Left lobe of liver (tissue), 2 donors: ENCODE results near the gene CYTH1. TPM values are rescaled to one million over a fixed set of nuclear protein-coding genes. Genes with fewer than 3 reads are reported as not detected.

Source experiments
- ATAC-seq: fragments of 200-7000 bp; cut with Tn5 transposase; one replicate; pipeline ENCODE4 v1.9.1; 2020; ENCODE audit warnings: mild to moderate bottlenecking, moderate library complexity
- DNase-seq: peaks from one replicate; pipeline ENCODE4 v3.0.0-alpha.2; 2020; ENCODE audit warnings: low spot score
- total RNA-seq: library from RNA; stranded (reverse); gene quantifications from one replicate; pipeline ENCODE4 v1.2.1, GENCODE V29; 2021
- donor health status: DM: no; HTN: no; CAD: no; lungs with moderate emphysema.
- donor health status: DM: no; HTN: yes; CAD: no.

CYTH1 gene
- total RNA-seq, 1 donor from 2014 or later: 32.1 TPM

GRCh38 chr17:78659546-78659945 lies 122.5 kb downstream of the CYTH1 start:
- DNase-seq: no peak
- ATAC-seq: no peak

DNA sequence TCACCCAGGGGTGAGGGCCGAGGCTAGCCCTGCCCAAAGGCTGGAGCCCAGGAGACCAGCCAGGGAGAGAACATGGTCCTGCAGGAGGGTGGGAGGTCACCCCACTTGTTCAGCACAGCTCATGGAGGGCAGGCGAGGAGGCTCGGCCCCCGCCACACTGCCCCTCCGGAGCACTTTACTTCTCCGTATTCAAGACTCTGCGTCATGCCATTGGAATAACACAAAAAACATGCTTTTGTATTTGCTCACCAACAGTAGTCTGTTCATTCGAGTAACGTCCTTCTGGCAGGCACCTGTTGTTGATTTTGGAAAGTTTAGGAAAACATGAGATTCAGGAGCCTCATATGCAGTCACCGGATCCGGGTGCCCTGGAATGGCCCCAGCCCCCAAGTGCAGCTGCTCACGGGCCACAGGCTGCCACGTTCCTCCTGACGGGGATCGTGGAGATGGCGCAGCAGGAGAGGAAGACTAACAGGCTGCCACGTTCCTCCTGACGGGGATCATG lies 123.7 kb downstream of the CYTH1 start:
- DNase-seq (no peak), ATAC-seq (no peak)

DNA sequence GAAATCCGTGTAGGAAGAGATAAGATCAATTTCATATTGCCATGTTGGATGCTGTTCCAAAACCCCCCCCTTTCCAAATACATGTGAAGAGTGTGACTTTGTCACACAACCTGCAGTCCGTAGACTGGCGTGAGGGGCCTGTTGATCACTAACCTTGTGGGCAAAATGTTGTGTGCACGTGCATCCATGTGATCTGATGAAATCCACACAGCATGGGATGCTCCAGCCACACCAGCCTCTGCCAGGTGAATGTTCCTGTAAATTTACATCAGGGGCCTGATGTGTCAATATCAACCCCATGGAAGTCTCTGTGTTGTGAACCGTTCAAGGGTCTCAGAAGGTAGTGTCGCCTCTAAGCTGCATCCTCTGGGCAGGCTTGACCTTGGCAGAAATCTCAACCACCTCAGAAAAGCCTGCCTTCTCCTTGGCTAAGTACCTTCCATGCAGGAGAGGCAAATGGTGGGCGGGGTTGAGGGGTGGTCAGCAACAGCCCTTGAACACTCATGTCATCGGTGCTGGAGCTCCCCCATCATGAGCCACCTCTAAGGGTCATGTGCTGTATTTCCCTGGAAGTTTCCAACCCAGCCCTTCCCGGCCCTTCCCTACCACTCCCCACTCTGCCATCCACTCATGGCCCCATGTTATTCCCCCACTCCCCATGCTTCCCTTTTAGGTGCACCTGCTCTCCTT lies 126.7 kb downstream of the CYTH1 start:
- DNase-seq: no peak
- no peak for ATAC-seq

- no peak for ATAC-seq
- no peak for DNase-seq
Observed at GRCh38 chr17:78654325-78654724, 127.7 kb downstream of the CYTH1 start.

DNA sequence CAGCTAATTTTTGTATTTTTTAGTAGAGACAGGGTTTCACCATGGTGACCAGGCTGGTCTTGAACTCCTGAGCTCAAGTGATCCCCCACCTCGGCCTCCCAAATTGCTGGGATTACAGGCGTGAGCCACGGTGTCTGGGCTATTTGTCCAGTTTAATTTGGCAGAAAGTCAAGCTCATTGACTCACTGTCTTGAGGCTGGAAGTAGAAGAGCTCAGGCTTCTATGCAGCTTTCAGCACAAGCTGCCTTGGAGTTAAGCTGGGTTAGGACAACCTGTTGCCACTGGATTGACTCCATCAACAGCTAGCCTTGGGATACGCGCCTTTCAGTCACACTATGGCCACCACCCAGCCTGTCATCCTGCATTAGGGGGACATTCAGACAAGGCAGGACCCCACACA lies 128.7 kb downstream of the CYTH1 start:
- DNase-seq (no peak), ATAC-seq (no peak)

DNA sequence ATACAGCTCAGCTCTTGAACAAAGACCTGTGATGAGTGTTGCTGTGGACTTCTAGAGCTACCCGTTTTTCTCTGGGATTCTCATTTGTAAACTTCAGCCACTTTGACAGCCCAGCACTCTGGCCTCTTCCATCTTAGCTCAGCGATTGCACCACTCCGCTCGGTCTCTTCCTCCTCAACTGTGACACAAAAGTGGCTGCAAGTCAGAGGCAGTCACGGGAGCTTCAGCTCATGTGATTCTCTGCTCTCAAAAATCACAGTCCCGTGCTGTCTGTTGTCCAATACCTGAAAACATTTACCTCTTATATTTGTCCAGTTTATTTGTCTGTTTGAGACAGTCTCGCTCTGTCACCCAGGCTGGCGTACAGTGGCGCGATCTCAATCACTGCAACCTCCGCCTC lies 129.2 kb downstream of the CYTH1 start:
- ATAC-seq (no peak), DNase-seq (no peak)

- ATAC-seq: no peak
Observed at GRCh38 chr17:78652024-78652423, 130.0 kb downstream of the CYTH1 start.

GRCh38 chr17:78651554-78651953 lies 130.5 kb downstream of the CYTH1 start:
- no peak for DNase-seq
- ATAC-seq: no peak

More at GRCh38 chr17:78652024-78652423, 130.0 kb downstream of the CYTH1 start:
- DNase-seq: no peak

- DNase-seq: no peak
- peak; percentile 69 for ATAC-seq
Observed at GRCh38 chr17:78650093-78650715, 131.9 kb downstream of the CYTH1 start.

DNA sequence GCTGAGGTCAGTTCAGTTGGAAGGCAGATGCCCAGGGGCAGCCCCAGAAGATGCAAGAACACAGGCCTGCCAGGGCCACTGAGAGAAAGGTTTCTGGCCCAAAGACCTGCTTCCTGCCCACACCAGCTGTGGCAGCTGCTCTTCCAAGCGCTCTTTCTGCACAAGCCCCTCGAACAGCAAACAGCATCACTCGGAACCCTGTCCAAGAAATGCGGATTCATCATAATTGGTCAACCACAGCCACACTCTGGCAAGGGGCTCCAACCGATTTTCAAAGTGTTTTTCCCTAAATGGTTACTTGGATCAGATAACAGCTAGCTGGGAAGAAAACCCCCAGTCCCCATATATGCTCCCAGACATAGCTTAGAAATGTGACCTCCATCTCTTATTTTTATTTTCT lies 133.8 kb downstream of the CYTH1 start:
- ATAC-seq (no peak), DNase-seq (no peak)

- DNase-seq: no peak
- ATAC-seq: no peak
Observed at GRCh38 chr17:78647032-78647431, 135.0 kb downstream of the CYTH1 start.

DNA sequence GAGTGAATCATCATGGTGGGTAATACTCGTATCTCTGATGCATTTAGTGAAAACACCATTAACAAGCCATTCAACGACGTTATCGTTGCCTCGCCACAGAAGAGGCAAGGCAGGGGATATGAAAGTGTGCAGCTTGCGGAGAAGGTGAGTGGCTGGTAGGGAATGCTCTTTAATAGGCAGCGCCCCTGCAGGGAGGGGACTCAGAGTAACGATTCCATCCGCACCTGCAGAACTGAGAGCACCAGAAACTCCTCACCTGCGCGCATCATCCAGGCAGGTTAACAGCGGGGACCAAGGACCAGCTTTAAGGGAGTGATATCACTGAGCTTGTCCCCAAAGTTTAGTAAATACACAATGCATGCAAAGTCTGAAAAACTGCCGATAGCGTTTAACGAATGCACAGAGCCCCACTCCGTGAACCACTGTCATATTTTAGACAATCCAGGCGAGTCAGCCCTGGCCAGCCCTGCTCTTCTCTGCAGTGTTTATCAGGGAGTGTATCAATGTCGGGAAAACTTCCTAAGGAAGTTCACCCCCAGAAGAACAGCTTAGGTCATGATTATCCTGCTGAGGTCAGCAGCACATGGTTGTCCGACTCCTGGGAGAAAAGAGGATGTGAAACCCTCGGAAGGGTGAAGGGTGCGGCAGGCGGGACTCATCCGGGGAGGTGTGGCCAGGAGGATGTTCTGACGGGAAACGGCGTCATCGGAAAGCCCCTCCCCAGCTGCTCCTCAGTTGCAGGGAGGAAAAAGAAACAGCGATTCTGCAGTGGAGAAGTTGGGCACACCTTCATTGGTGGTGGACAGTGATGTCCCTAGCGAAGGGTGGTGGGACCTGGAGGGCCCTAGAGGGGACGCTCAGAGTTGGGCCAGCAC lies 136.4 kb downstream of the CYTH1 start:
- DNase-seq (peak; percentile 64), ATAC-seq (peak; percentile 74)

DNA sequence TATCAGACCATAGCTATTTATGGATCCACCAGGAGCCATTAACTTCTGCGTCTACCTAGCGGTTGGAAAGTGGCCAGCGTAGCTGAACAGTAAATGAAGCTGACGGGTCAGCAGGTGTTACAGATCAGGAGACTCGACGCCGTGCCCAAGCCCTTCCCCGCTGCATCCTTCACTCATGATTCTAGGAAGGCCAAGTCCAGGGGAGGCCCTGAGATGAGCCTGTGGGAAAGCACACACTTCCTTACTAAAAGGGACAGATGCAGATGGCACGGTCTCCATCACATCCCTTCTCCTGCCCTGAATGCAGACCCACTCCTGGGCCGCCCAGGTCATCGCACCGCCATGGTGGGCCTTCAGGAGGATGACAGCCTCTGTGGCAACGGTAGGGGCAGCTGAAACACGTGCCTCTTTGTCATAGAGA lies 137.1 kb downstream of the CYTH1 start:
- no peak for ATAC-seq
- no peak for DNase-seq

- ATAC-seq (no peak), DNase-seq (no peak)
Observed at GRCh38 chr17:78644224-78644623, 137.8 kb downstream of the CYTH1 start.

- DNase-seq: no peak
- ATAC-seq: no peak
Observed at GRCh38 chr17:78643326-78643725, 138.7 kb downstream of the CYTH1 start.

DNA sequence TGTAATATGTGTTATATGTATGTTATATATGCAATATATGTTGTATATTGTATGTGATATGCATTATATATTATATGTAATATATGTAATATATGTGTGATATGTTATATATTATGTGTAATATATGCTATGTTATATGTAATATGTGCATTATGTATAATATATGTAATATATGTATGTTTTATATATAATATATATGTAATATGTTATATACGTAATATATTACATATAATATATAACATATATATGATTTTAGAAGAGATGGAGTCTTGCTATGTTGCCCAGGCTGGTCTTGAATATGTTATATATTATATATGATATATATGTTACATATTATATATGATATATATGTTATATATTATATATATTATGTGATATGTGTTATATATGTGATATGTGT lies 139.4 kb downstream of the CYTH1 start:
- DNase-seq (no peak), ATAC-seq (no peak)

DNA sequence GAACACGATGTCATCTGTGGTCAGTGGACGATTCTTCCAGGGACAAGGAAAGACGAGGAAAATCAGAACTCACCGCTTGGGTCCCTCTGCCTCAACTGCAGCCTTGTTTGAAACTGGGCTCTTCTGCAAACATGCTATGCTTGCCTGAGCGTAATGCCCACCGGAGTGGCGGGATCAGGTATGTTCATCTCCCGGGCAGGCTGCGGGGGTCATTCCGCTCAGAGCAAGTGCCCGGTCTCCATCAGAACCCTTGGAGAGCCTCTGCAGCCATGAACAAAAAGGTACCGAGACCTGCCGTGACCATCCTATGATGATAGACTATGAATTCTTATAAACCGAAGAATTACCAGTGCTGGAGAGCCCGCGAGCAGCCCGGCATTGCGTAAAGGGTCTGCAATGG lies 140.4 kb downstream of the CYTH1 start:
- DNase-seq (no peak), ATAC-seq (no peak)

DNA sequence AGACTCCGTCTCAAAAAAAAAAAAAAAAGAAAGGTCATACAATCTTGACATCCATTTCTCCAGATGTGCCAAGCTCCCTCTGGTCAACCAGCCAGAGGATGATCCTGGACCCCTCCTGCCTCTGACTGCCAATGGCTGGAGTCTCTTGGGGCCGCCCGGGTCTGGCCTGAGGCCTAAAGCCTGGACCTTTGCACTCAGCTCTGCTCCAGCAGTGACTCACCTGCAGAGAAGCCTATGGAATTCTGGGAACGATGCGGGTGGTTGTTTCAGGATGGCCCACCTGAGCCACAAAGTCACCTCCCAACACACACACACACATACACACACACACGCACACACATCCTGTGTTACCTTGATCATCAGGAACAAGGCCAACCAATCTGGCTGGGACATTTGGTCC lies 140.8 kb downstream of the CYTH1 start:
- ATAC-seq: no peak
- DNase-seq: no peak

DNA sequence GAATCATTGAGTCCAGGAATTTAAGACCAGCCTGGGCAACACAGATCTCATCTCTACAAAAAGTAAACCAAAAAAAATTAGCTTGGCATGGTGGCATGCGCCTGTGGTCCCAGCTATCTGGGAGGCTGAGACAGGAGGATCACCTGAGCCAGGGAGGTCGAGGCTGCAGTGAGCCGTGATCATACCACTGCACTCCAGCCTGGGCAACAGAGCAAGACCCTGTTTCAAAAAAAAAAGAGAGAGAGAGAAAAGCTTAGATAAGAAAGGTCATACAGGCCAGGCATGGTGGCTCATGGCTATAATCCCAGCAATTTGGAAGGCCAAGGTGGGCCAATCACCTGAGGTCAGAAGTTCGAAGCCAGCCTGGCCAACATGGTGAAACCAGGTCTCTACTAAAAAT lies 141.4 kb downstream of the CYTH1 start:
- DNase-seq (no peak), ATAC-seq (no peak)

DNA sequence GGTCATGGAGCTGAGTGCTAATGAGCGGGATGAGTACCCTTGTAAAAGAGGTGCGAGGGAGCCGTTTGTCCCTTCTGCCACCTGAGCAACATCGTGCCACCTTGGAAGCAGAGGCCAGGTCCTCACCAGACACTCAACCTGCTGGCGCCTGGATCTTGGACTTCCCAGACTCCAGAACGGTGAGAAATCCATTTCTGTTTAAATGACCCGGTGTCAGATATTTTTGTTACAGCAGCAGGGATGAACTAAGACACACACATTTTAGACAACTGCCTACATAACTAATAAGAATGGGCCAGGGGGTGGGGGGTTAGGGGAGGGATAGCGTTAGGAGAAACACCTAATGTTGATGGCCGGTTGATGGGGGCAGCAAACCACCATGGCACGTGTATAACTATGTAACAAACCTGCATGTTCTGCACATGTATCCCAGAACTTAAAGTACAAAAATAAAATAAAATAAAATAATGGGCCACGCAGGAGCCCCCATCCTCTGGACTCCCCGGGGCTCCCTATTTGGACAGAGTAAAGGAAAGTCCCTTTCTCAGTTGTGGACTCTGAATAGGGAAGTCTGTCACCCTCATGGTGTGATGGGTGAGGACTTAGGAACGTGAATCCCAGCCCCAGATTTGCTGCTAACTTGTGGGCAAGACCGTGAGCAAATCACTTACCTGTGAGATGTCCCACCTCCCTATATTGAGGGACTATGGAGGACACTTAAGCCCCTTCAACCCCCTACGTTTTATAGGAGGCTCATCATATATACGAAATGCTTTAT lies 144.2 kb downstream of the CYTH1 start:
- ATAC-seq: no peak
- DNase-seq: no peak

DNA sequence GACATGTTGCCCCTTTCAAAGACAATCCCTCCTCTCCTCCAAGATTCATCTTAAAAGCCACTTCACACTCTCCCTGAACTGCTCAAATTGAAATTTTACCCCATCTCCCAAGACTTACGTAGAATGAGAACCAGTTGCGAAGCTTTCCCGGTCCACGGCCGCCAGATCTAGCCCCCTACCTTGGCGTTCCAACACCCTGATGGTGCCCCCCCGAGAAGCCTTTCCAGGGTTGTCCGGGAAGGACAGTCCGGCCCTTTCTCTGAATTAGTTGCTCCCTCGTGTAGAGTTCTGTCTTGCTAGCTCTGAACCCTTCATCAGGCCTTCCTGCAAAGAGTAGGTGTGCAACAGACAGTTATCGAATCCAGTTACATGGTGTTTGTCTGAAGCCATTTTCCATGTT lies 144.9 kb downstream of the CYTH1 start:
- no peak for ATAC-seq
- DNase-seq: no peak
